G401.6 (cell line): Measurements from ENCODE around the gene TALDO1.
A peak's percentile ranks its signal among the peaks of the same experiment; 100 is the strongest.

ENCODE experiments used
- FAIRE-seq: peaks from 2 replicates; lab custom pipeline; 2012; peaks lifted over from hg19 to GRCh38; lab: Jason Lieb, UNC

Gene TALDO1

DNA sequence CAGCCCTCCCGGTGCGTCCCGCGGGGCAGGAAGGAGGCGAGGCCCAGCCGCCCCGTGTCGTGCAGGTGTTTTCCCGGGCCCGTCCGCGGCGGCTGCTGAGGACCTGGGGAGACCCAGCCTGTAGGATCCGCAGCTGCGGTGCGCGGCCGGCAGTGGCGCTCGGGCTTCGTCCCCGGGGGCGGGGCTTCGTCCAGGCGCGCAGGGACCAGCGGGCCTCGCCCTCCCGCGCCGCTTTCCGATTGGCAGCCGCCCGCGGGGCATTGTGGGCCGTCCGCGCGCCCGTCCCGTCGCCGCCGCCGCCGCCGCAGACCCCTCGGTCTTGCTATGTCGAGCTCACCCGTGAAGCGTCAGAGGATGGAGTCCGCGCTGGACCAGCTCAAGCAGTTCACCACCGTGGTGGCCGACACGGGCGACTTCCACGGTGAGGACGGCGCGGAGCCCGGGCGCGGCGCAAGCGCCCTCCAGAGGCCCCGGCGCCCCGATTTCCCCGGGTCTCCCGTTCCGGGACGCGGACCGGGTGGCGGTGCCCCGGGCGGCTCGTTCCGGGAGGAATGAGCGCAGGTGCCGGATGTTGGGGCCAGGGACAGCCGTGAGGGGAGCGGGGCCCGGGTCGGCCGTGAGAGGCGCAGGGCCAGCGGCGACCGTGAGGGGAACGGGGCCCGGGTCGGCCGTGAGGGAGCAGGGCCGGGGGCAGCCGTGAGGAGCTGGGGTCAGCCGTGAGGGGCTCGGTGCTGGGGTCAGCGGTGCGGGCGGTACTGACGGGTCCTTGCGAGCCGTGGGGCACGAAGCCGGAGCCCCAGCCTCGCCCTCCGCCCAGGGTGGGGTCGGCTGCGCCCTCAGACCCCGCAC lies at the start of gene TALDO1:
Gene TALDO1 (plus strand): TSS at position 307 of the 849 bp plus-strand sequence. CDS start 18 bp downstream, at position 325.
- FAIRE-seq, result no peak

- FAIRE-seq, result no peak
Measured at GRCh38 chr11:697811-698311, 49.4 kb upstream of the TALDO1 start.

- FAIRE-seq, result no peak
Measured at GRCh38 chr11:698493-699115, 48.7 kb upstream of the TALDO1 start.

DNA sequence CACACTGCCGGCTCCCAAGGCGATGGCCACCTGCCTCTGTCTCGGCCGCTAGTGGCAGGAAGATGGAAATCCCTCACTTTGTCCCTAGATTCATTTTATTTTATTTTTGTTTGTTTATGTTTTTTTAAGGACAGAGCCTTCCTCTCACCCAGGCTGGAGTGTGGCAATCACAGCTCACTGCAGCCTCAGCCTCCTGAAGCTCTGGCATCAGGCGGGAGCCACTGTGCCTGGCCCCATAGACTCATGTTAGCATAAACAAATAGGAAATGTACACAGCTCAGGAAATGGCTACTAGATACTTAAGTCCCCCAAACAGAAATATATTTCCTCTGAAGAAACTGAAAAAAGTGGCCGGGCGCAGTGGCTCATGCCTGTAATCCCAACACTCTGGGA lies 48.2 kb upstream of the TALDO1 start:
- no peak for FAIRE-seq

- no peak for FAIRE-seq
Measured at GRCh38 chr11:699753-700152, 47.5 kb upstream of the TALDO1 start.

DNA sequence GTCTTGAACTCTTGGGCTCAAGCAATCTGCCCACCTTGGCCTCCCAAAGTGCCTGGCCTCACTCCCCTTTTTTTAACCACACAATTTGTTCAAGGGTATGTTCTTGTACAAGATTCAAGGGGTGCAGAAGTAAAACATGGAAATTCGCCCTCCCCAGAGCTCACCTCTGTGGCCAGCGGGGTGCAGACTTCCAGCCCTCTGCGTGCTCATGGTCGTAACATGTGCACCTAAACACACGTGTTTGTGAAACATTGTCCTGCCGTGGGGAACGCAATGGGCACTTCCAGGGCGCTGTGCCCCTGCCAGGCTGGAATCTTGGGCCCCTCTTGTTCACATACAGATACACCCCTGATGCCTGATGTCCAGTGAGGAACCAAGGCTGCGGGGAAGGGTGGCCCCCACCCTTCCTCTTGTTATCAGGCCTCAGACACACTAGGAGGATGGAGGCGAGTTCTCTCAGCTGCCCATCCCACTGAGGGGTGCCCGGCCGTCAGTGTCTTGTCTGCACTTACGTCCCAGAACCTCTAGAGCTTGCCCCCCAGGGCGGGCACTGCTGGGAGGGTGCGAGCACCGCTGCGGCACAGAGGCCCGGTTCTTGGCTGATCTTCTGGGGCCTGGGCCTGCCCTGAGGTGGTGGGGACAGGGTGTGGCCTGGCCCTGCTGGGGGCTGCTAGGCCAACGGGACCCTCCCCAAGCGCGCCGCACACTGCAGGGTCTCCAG lies 45.4 kb upstream of the TALDO1 start:
- no peak for FAIRE-seq

- no peak for FAIRE-seq
Measured at GRCh38 chr11:702462-703461, 44.5 kb upstream of the TALDO1 start.

GRCh38 chr11:703506-703905 lies 43.8 kb upstream of the TALDO1 start:
- FAIRE-seq, result no peak

GRCh38 chr11:704228-704674 lies 43.0 kb upstream of the TALDO1 start:
- FAIRE-seq, result no peak

DNA sequence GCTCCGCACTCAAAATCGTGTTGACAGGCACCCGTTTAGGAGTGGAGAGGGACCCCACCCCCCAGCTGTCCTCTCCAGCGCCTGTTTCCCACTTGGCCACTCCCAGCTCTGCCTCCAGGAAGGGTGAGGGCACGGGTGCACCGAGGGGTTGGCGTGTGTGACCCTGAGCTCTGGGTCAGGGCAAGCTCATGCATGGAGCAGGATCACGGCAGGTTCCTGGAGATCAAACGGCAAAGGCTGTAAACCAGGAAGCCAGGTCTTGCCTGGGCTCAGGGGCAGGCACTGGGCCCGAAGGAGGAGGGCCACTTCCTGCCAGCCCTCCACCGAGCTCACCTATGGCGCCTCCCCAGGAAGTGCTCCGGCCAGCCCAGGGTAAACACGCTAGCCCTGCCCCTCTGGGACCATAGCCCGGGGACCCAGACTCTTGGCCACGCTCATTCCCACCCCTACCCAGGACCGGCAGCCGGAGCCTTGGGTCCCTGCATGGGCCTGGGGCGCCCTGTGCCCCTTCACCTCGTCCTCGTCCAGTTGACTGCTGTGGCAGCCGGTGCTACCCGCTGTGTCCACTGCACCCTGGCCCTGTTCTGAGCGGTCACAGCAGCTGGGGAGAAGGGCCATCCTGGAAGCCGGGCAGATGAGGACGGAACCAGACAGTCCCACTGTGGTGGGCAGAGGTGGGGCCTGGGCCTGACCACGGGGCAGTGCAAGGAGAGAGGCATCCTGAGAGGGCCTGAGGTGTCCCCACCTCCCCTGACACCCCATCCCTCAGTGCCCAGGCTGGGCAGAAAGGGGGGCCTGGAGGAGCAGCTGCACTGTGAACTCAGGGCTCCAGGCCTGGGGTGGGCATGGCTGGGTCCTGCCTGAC lies 42.3 kb upstream of the TALDO1 start:
- no peak for FAIRE-seq

DNA sequence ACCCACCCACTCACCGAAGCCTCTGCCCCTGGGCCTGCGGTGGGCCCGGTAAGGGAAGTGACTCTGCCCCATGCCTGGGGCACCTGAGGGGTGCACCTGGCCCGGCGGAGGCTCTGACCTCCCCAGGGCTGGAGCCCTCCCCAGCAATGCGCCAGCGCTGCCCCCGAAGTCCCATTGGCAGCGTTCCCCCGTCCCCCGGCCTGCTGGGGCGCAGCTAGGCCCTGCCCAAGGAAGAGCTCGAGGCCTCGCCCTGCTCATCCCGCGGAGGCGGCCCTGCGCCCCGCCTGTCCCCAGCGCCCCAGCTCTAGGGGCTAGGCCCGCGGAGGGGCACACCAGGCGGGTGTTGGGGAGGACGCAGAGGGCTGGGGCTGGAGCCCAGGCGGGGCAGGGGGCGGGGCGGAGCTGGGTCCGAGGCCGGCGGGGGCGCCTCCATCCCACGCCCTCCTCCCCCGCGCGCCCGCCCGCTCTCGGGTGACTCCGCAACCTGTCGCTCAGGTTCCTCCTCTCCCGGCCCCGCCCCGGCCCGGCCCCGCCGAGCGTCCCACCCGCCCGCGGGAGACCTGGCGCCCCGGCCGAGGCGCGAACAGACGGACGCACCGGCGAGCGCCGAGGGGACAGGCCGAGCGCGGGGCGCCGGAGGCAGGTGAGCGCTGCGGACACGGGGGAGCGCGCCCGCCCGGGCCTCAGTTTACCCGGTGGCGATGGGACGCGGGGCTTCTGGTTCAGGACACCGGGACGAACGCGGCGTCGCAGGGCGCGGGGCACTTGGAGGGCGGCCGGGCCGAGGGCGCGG lies 41.4 kb upstream of the TALDO1 start, which contains the start of gene EPS8L2:
Gene EPS8L2 (plus strand): TSS at position 586 of the 793 bp plus-strand sequence. CDS start 3,177 bp downstream, outside the sequence.
- no peak for FAIRE-seq

- FAIRE-seq, result no peak
Measured at GRCh38 chr11:706439-706956, 40.8 kb upstream of the TALDO1 start.

GRCh38 chr11:706957-707816 lies 40.1 kb upstream of the TALDO1 start:
- FAIRE-seq, result no peak

DNA sequence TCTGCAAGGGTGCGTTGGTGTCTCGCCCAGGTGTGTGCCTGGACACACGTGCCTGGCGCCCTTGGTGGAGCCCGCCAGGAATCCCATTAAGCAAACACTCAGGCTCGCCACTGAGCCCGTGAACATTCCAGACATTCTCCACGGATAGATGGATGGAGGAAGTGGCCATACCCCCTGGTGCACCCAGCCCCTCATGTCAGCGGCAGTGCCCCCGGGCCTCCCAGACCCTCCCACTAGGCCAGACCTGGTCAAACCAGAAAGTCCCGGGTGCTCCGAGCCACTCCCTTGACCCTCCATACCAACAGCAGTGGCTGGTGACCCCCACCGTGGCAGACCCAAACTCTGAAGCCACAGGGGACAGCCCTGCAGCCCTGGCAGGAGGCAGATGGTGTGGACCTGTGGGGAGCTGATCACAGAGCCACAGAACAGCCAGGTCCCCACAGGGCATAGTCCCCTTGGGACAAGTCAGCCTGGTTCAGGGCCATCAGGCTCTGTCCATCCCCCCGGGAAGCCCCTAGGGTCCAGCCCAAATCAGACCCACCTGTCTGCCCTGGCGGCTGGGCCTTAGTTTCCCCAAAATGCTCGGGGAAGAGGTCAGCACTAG lies 39.3 kb upstream of the TALDO1 start:
- no peak for FAIRE-seq

GRCh38 chr11:708511-708910 lies 38.8 kb upstream of the TALDO1 start:
- FAIRE-seq, result no peak

DNA sequence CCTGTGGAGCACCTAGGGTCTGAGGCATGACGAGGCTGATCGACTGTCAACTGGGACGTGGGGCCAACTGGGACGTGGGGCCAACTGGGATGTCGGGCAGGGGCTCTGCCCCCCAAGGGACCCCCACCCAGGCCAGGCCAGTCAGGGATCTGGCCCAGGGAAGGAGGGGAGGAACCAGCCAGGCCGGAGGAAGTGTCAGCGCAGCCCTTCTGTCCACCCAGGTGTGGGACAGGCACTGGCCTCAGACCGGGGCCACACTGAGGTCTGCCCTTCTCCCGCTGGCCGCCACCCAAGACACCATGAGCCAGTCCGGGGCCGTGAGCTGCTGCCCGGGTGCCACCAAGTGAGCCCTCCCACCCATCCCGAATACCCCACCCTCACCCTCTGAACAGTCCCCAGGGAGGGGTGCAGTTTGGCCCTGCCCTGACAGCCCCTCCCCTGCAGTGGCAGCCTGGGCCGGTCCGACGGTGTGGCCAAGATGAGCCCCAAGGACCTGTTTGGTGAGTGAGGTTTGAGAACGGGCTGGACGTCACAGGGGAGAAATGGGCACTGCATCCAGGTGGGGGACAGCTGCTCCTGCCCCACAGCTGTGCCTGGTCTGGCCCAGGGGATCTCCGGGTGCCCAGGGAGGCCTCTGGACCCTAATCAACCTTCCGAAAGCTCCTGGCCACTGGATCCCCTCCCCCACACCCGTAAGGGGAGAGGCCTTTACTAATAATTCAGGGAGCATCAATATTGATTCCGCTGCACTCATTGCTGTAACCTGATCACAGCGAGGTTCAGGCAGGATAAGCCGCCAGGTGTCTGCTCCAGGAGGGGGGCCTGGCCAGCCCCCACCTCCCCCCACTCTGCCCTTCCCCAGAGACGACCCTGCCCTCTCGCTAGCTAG lies 37.9 kb upstream of the TALDO1 start:
- FAIRE-seq, result no peak

DNA sequence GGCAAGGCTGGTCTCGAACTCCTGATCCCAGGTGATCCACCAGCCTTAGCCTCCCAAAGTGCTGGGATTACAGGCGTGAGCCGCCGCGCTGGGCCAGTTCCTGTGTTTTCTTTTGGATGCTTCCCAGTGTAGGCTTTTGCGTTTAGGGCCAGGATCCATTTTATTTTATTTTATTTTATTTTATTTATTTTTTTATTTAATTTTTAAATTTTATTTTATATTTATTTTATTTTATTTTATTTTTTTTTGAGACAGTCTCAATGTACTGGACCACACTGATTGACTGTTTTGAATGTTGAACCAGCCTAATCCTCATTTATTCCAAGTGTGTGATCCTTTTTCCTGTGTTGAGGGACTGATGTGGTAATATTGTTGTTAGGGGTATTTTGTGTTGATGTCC lies 32.8 kb upstream of the TALDO1 start:
- peak; percentile 33 for FAIRE-seq
